SU-DHL-6 (cell line): ENCODE results near the gene PTPN14.

ENCODE experiments used
- EZH2phosphoT487 ChIP-seq: fragments of 200-600 bp; sonication (generic), shearing (Covaris generic); conservative IDR thresholded peaks from 2 replicates; pipeline ENCODE4 v1.6.1; 2018; ENCODE audit warnings: mild to moderate bottlenecking, antibody characterized with exemption, low read length, moderate library complexity, mixed read lengths
- TF ChIP-seq, protein P1 (sequence below): fragments of 200-600 bp; sonication (generic); IDR thresholded peaks from one replicate; pipeline ENCODE4 v1.5.1; 2017; ENCODE audit warnings: antibody characterized with exemption, mild to moderate bottlenecking, low read length, moderate library complexity; ENCODE audit not compliant: insufficient read depth, poor library complexity, severe bottlenecking

DNA sequence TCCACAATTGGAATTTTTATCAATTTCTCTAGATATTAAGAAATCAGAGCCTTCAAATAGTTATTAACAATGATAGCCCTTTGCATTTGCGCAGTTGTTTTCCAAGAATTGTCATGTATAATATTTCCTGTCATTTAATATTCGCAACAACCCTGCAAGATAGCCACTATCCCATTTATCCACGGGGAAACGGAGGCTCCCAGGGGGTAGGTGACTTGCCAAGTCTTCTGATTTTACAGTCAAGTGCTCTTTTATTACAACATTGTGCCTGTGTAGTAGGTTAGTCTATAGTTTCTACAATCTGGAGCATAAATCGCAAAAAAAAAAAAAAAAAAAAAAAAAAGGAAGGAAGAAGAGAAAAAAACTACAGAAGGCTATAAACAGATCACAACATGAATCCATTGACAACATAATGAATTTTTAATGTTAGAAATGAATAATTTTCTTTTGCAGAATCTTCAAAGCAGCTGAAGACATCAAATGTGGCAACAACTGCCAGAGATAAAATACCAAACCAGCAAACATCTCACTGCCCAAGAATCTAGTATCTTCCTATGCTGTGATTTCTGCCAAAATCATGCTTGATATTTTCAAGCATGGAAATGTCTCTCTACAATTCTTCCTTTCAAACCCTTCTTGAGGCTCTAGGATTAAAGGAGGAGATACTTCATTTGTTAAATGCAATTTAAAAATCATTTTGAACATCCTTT is 125.5 kb downstream of the PTPN14 start:
- TF ChIP-seq, protein P1, sequence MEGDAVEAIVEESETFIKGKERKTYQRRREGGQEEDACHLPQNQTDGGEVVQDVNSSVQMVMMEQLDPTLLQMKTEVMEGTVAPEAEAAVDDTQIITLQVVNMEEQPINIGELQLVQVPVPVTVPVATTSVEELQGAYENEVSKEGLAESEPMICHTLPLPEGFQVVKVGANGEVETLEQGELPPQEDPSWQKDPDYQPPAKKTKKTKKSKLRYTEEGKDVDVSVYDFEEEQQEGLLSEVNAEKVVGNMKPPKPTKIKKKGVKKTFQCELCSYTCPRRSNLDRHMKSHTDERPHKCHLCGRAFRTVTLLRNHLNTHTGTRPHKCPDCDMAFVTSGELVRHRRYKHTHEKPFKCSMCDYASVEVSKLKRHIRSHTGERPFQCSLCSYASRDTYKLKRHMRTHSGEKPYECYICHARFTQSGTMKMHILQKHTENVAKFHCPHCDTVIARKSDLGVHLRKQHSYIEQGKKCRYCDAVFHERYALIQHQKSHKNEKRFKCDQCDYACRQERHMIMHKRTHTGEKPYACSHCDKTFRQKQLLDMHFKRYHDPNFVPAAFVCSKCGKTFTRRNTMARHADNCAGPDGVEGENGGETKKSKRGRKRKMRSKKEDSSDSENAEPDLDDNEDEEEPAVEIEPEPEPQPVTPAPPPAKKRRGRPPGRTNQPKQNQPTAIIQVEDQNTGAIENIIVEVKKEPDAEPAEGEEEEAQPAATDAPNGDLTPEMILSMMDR: no peak
- TF ChIP-seq EZH2phosphoT487: no peak
